Measurements from ENCODE around the gene TRPC5OS.

TRPC5OS gene

DNA sequence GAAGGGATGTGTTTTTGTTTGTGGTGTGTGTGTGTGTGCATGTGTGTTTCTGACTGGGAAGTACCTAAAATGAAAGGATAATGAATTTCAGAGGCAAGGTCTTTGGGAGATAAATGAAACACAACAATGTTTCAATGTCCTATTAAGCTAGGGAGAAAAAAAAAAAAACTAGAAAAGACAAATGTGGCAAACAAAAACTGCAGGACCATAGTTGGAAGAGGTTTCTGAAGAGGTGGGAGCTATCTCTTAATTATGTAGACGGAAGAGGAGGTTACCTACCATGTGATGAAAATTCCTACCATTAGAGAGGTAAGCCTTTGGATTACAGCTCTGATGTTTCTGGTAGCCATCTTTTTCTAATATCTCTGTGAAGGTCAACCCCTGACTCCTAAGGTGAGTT is at the start of gene TRPC5OS:
Gene TRPC5OS, plus strand, starts transcription at position 301 of the 400 bp plus-strand sequence. CDS start 25,669 bp downstream, outside the sequence.
- CTCF ChIA-PET, result interaction anchor here (1.6 kb wide), 1 partner anchor 10 kb away, joined by 4 read pairs; no protein-coding TSS in a partner anchor
- TF ChIP-seq CTCF (IDR thresholded peaks at IDR 0.05; ENCODE audit: control extremely low read depth, extremely low read depth, low read depth, missing control alignments), result no peak
- DNase-seq (ENCODE audit: extremely low spot score), result no peak
- POLR2A ChIA-PET, result no interaction called here

GRCh38 chrX:111829345-111829744 is 46.6 kb upstream of the TRPC5OS start:
- ChIA-PET POLR2A (no interaction called here), CTCF (no interaction called here)
- no peak for TF ChIP-seq CTCF (IDR thresholded peaks at IDR 0.05; ENCODE audit: control extremely low read depth, extremely low read depth, low read depth, missing control alignments)
- DNase-seq (ENCODE audit: extremely low spot score), result no peak

DNA sequence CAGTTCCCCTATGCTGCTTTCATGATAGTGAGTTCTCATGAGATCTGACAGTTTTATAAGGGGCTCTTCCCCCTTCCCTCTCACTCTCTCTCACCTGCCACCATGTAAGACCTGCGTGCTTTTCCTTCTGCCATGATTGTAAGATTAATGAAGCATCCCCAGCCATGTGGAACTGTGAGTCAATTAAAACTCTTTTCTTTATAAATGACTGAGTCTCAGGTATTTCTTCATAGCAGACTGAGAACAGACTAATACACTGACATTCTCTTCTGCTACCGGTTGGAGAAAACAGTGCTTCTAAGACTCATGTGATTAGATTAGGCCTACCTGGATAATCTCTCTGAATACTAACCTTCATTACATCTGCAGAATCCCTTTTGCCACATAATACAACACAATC is 45.4 kb upstream of the TRPC5OS start:
- ChIA-PET POLR2A (no interaction called here), CTCF (no interaction called here)
- no peak for TF ChIP-seq CTCF (IDR thresholded peaks at IDR 0.05; ENCODE audit: control extremely low read depth, extremely low read depth, low read depth, missing control alignments)
- no peak for DNase-seq (ENCODE audit: extremely low spot score)

GRCh38 chrX:111831343-111831742 is 44.6 kb upstream of the TRPC5OS start:
- CTCF ChIA-PET, result no interaction called here
- TF ChIP-seq CTCF (IDR thresholded peaks at IDR 0.05; ENCODE audit: control extremely low read depth, extremely low read depth, low read depth, missing control alignments), result no peak
- POLR2A ChIA-PET, result no interaction called here
- DNase-seq (ENCODE audit: extremely low spot score), result no peak

DNA sequence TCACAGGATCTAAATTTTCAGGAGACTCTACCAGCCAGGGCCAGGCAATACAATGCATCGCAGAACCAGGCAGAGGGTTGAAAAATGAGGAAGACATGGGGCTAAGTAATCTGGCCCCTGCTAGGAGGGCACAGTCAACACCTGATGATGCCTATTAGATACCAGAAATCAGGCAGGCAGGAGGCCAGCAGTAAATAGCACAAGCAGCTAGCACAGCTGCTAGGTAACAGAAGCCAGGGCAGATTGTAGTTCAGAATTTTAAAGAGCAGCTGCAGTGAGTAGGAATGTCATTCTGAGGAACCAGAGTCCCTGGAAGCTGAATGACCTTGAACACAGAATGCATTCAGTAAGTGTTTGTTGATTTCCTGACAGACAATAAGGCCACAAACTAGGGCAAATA is 38.8 kb upstream of the TRPC5OS start:
- POLR2A ChIA-PET, result no interaction called here
- TF ChIP-seq CTCF (IDR thresholded peaks at IDR 0.05; ENCODE audit: control extremely low read depth, extremely low read depth, low read depth, missing control alignments), result no peak
- DNase-seq (ENCODE audit: extremely low spot score), result no peak
- CTCF ChIA-PET, result no interaction called here

DNA sequence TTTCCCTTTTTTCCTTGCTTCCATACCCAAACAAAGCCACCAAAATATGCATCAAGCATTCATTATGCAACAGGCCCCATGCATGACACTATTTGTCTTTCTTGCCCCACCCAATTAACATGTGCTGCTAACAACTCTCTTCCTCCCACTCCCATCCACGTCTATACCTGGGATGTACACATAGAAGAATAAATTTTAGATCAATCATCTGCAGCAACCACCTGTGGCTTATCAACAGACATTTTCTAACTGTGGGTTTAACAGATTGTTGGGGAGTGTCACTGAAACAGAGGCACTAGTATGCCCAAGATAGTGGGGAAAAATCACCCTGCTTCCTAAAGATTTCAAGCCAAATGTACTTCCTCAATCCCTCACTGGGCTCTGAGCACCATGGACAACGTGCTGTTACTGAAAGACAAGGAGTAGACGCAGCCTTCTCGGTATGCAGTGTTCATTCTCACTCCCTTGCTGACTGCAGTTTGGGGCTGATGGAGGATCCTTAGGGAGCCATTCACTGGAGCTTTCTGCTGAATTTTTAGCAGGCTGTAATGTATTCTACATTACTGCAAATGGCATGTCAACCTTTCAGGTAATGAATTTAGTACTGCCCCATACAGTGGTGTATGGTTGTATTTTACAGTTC is 28.4 kb upstream of the TRPC5OS start:
- ChIA-PET POLR2A (no interaction called here), CTCF (no interaction called here)
- no peak for TF ChIP-seq CTCF (IDR thresholded peaks at IDR 0.05; ENCODE audit: control extremely low read depth, extremely low read depth, low read depth, missing control alignments)
- no peak for DNase-seq (ENCODE audit: extremely low spot score)
